Gastroesophageal sphincter (tissue), 4 donors: ENCODE measurements around the gene NTRK3. TPM values are rescaled to one million over a fixed set of nuclear protein-coding genes. Genes with fewer than 3 reads are reported as not detected.

Source experiments
- ATAC-seq: fragments of 150-250 bp; one replicate; pipeline ENCODE4 v1.9.1; 2016; ENCODE audit warnings: mild to moderate bottlenecking, moderate library complexity
- H3K27ac ChIP-seq, 4 donors: fragments of 200-600 bp; sonication (generic) in 3 of 4; 1 replicate in 3 of 4; 2 replicates in 1 of 4; pipeline ENCODE4 v1.5.1; 2016 to 2019
- H3K27me3 ChIP-seq: fragments of 200-600 bp; sonication (generic); one replicate; pipeline ENCODE4 v1.5.1; 2019
- H3K36me3 ChIP-seq, 2 donors: fragments of 200-600 bp; sonication (generic); one replicate each; pipeline ENCODE4 v1.5.1; 2019; ENCODE audit warnings: control low read depth in 1 of 2
- H3K4me1 ChIP-seq, 3 donors: fragments of 200-600 bp; sonication (generic); 1 replicate in 2 of 3; 2 replicates in 1 of 3; pipeline ENCODE4 v1.5.1; 2016 to 2019; ENCODE audit warnings: control low read depth in 2 of 3
- H3K4me3 ChIP-seq, 2 donors: fragments of 200-600 bp; sonication (generic); one replicate each; pipeline ENCODE4 v1.5.1; 2019; ENCODE audit warnings: mild to moderate bottlenecking in 1 of 2, moderate library complexity in 1 of 2
- H3K9me3 ChIP-seq, 3 donors: fragments of 200-600 bp; sonication (generic); one replicate each; pipeline ENCODE4 v1.5.1; 2017 to 2019; ENCODE audit warnings: control low read depth in 2 of 3
- CTCF ChIP-seq, 4 experiments: fragments of 200-600 bp in 2 of 4; fragments of 450-650 bp in 2 of 4; sonication (generic) in 1 of 4; IDR thresholded peaks; one replicate each; pipeline ENCODE4 v1.5.1; 2017 to 2019; ENCODE audit warnings: antibody characterized with exemption in 4 of 4, mild to moderate bottlenecking in 2 of 4, moderate library complexity in 2 of 4
- EP300 ChIP-seq: sonication (generic); formaldehyde crosslinking; IDR thresholded peaks from one replicate; pipeline ENCODE4 v1.6.1; 2017; ENCODE audit warnings: antibody characterized with exemption, mild to moderate bottlenecking
- POLR2A ChIP-seq, 2 donors: fragments of 450-650 bp; IDR thresholded peaks; one replicate each; pipeline ENCODE4 v1.6.1; 2017; ENCODE audit warnings: antibody characterized with exemption in 2 of 2, mild to moderate bottlenecking in 2 of 2, moderate library complexity in 1 of 2
- POLR2AphosphoS5 ChIP-seq: sonication (generic); formaldehyde crosslinking; IDR thresholded peaks from one replicate; pipeline ENCODE4 v1.6.1; 2017; ENCODE audit warnings: antibody characterized with exemption
- WGBS, 2 donors: methylation state at CpG; one replicate each; pipeline ENCODE4 v1.1.5; 2018; ENCODE audit warnings: low coverage in 1 of 2; 5-methylcytosine and 5-hydroxymethylcytosine counted together
- total RNA-seq, 4 donors: library from RNA; depleted of rRNA; stranded (reverse); fragments of >200 nt; gene quantifications; one replicate each; pipeline ENCODE4 v1.1.0, GENCODE V29; 2016

Gene NTRK3
- total RNA-seq, 4 donors from 2014 or later = 0.47 to 4.3 (median 1.5) TPM

DNA sequence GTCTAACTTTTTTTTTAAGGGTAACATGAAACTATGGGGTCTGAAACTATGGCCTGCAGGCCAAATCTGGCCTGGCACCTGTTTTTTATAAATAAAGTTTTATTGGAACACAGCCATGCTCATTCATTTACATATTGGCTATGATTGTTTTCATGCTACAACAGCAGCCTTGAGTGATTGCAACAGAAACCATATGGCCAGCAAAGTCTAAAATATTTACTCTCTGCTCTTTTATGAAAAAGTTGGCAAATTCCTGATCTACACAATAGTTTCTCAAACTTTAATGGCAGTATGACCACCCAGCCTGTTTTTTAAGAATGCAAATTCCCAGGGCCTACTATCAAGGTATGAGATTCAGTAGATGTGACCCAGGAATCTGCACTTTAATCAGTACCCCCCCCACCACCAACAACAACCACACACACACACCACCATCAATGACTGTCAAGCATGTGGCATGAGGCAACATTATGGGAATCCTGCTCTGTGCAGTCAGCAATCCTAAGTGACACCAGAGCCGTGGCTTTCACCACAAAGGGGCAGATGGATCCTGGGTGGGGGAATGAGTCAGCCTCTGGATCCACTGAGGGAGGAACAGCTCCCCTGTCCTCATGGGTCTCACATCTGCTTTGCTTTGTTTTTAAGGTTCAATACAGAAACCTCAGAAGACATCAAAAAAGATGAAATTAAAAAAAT lies 142.8 kb downstream of the NTRK3 start:
- Histone ChIP-seq H3K4me3 (no peak overlapping the region), H3K27ac (no peak overlapping the region), H3K9me3 (no peaks in the 10 kb centered on the region), H3K27me3 (peaks cover 5% of the 10 kb centered on the region), H3K36me3 (no peaks in the 10 kb centered on the region), H3K4me1 (no peaks in the 10 kb centered on the region)
- WGBS, 2 donors = 43% methylated on average over 1 of the region's 1 CpG; no CpG with 5 or more reads in 1 of the 2 donors
- no peak for ATAC-seq
- TF ChIP-seq CTCF (IDR thresholded peaks at IDR 0.05) = no peak
- no peak for TF ChIP-seq POLR2AphosphoS5
- TF ChIP-seq POLR2A (IDR thresholded peaks at IDR 0.05) = no peak
- TF ChIP-seq EP300 = no peak

DNA sequence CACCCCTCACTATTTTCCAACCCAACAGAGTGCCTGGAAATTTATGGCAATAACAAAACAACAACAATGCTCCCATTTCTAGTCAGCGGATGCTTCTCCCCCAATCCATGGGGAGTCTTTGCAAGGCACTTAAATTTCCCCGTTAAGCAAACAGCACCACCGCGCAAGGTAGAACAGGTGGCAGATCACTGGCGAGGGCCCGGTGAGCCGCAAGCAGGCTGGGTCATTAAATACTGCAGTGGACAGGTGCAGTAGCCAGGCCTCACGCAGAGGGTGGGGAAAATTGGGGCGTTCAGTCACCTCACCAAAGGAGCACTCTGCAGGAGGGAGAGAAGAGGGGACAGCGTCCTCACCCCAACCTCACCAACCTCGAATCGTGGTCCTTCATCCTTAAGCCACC lies 147.5 kb downstream of the NTRK3 start:
- no peak overlapping the region for H3K4me3 ChIP-seq
- H3K4me1 ChIP-seq = no peaks in the 10 kb centered on the region
- WGBS, 2 donors = 79% methylated on average over 5 to 11 of the region's 12 CpGs
- no peaks in the 10 kb centered on the region for H3K9me3 ChIP-seq
- H3K27ac ChIP-seq = no peak overlapping the region
- H3K27me3 ChIP-seq = peaks cover 5% of the 10 kb centered on the region
- no peak for ATAC-seq
- H3K36me3 ChIP-seq = no peaks in the 10 kb centered on the region
- TF ChIP-seq POLR2A (IDR thresholded peaks at IDR 0.05) (no peak), CTCF (IDR thresholded peaks at IDR 0.05) (no peak), POLR2AphosphoS5 (no peak), EP300 (no peak)

DNA sequence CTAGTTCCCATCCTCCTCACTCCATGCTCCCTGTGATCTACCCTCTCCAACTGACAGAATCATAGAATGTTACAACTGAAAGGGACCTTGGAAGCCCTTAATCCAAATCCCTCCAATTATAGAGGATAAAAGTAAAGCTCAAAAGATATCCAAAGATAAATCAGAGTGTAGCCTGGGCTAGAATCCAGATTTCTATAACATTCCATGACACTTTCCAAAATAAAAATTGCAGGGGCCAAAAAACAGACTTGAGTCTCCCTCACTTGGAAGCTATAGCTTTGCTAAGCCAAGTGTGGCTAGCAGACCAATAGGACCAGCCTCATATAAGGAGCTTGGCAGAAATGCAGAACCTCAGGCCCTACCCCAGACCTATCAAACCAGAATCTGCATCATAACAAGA lies 148.1 kb downstream of the NTRK3 start:
- H3K4me1 ChIP-seq = no peaks in the 10 kb centered on the region
- no peak for ATAC-seq
- no peak overlapping the region for H3K4me3 ChIP-seq
- no peaks in the 10 kb centered on the region for H3K36me3 ChIP-seq
- H3K9me3 ChIP-seq = no peaks in the 10 kb centered on the region
- TF ChIP-seq CTCF (IDR thresholded peaks at IDR 0.05) = no peak
- no peak for TF ChIP-seq POLR2AphosphoS5
- TF ChIP-seq EP300 = no peak
- TF ChIP-seq POLR2A (IDR thresholded peaks at IDR 0.05) = no peak
- no peak overlapping the region for H3K27ac ChIP-seq
- peaks cover 5% of the 10 kb centered on the region for H3K27me3 ChIP-seq

- Histone ChIP-seq H3K9me3 (no peaks in the 10 kb centered on the region), H3K4me1 (no peaks in the 10 kb centered on the region), H3K36me3 (no peaks in the 10 kb centered on the region), H3K27me3 (peaks cover 5% of the 10 kb centered on the region), H3K27ac (no peak overlapping the region), H3K4me3 (no peak overlapping the region)
- no peak for TF ChIP-seq POLR2A (IDR thresholded peaks at IDR 0.05)
- no peak for TF ChIP-seq EP300
- no peak for TF ChIP-seq CTCF (IDR thresholded peaks at IDR 0.05)
- TF ChIP-seq POLR2AphosphoS5 = no peak
- ATAC-seq = no peak
- 100% methylated on average over 2 of the region's 6 CpGs; no CpG with 5 or more reads in 1 of the 2 donors for WGBS, 2 donors
Measured at GRCh38 chr15:88106074-88106473, 150.5 kb downstream of the NTRK3 start.

GRCh38 chr15:88104357-88104756 lies 152.2 kb downstream of the NTRK3 start:
- ATAC-seq = no peak
- Histone ChIP-seq H3K9me3 (no peaks in the 10 kb centered on the region), H3K27ac (no peak overlapping the region), H3K27me3 (no peaks in the 10 kb centered on the region), H3K4me1 (no peaks in the 10 kb centered on the region), H3K36me3 (no peaks in the 10 kb centered on the region), H3K4me3 (no peak overlapping the region)
- TF ChIP-seq EP300 (no peak), POLR2AphosphoS5 (no peak)
- 30 to 31% methylated on average over 3 of the region's 3 CpGs for WGBS, 2 donors
